ENCODE measurements around the gene PEX11G. TPM values are rescaled to one million over a fixed set of nuclear protein-coding genes. Genes with fewer than 3 reads are reported as not detected.

Gene PEX11G
- total RNA-seq, 4 donors from 2014 or later = 0.51 to 1.4 (median 1.1) TPM; not detected in 1

DNA sequence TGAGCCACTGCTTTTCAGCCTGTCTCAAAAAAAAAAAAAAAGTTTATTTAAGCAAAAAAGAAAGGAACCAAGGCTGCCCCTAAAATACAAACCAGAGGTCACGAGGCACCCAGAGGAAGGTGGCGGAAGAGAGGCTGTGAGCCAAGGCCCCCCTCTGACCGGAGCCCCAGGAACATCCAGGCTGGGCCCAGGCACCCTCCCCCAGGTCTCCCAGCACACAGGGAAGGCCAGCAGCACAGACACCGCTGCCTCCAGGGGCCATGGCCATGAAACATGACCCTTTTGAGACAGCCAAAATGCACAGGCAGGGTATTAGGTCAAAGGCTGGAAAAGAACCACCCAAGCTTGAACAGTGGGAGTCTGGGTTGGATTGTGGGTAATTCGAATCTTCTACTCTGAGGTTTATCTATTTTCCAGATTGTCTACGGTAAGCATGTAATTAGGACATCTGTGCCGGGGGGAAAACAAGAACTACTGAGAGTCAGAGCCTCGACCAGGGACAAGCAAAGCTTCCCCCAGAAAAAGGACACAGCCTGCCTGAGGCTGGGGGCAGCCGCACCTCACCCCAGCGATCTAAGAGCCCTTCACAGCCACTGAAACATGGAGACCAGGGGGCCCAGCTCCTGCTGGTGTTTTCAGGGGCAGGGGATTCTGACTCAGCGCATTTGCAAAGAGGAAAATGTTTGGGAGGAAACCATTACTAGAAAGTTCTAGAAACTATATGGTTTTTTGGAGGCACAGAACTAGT, 8.4 kb downstream of the PEX11G start:
- Histone ChIP-seq H3K4me3 (no peak overlapping the region), H3K27me3 (no peaks in the 10 kb centered on the region), H3K4me1 (peaks cover 0 to 6% of the 10 kb centered on the region in 2 donors), H3K27ac (peak overlapping the region in 3 of 4 donors; percentile 32 to 48 (median 32)), H3K36me3 (no peaks in the 10 kb centered on the region), H3K9me3 (no peaks in the 10 kb centered on the region)
- intact Hi-C loops (cut with DNase I; ENCODE audit: low total_unique reads) (no loop called here), in situ Hi-C loops (cut with MboI; ENCODE audit: low sequenced_read_pairs in 4 of 4) (no loop called here)
- DNase-seq (peak in 1 of 2 donors; percentile 21), ATAC-seq (peak in 1 of 2 donors; percentile 22)
- TF ChIP-seq POLR2A (IDR thresholded peaks at IDR 0.05) = no peak
- TF ChIP-seq, protein P1, sequence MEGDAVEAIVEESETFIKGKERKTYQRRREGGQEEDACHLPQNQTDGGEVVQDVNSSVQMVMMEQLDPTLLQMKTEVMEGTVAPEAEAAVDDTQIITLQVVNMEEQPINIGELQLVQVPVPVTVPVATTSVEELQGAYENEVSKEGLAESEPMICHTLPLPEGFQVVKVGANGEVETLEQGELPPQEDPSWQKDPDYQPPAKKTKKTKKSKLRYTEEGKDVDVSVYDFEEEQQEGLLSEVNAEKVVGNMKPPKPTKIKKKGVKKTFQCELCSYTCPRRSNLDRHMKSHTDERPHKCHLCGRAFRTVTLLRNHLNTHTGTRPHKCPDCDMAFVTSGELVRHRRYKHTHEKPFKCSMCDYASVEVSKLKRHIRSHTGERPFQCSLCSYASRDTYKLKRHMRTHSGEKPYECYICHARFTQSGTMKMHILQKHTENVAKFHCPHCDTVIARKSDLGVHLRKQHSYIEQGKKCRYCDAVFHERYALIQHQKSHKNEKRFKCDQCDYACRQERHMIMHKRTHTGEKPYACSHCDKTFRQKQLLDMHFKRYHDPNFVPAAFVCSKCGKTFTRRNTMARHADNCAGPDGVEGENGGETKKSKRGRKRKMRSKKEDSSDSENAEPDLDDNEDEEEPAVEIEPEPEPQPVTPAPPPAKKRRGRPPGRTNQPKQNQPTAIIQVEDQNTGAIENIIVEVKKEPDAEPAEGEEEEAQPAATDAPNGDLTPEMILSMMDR (IDR thresholded peaks at IDR 0.05 in 4 of 5, conservative IDR thresholded peaks at IDR 0.05 in 1 of 5) = no peak

DNA sequence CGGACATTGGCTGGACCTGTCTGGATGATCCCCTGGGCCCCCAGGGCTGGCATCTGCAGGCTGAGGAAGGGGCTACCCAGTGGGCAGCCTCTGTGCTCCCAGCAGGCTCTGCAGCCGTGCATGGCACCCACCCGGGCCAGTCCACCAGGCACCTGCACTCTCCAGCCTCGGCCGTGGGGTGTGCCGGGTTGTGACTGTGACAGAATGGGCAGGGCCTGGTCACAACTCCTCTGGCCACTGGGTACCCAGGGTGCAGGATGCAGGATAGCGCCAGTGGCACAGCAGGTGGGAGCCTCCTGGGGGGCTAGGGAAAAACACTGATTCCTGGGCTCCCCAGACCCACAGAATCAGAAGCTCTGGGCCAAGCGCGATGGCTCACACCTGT, 10.0 kb downstream of the PEX11G start:
- DNase-seq = no peak
- ATAC-seq = no peak
- in situ Hi-C loops (cut with MboI; ENCODE audit: low sequenced_read_pairs in 4 of 4) = no loop called here
- intact Hi-C loops (cut with DNase I; ENCODE audit: low total_unique reads) = no loop called here
- Histone ChIP-seq H3K27ac (no peak overlapping the region), H3K4me3 (no peak overlapping the region), H3K36me3 (no peaks in the 10 kb centered on the region), H3K27me3 (no peaks in the 10 kb centered on the region), H3K4me1 (peaks cover 0 to 6% of the 10 kb centered on the region in 2 donors), H3K9me3 (no peaks in the 10 kb centered on the region)
- TF ChIP-seq, protein P1 (IDR thresholded peaks at IDR 0.05 in 4 of 5, conservative IDR thresholded peaks at IDR 0.05 in 1 of 5) = no peak
- no peak for TF ChIP-seq POLR2A (IDR thresholded peaks at IDR 0.05)

DNA sequence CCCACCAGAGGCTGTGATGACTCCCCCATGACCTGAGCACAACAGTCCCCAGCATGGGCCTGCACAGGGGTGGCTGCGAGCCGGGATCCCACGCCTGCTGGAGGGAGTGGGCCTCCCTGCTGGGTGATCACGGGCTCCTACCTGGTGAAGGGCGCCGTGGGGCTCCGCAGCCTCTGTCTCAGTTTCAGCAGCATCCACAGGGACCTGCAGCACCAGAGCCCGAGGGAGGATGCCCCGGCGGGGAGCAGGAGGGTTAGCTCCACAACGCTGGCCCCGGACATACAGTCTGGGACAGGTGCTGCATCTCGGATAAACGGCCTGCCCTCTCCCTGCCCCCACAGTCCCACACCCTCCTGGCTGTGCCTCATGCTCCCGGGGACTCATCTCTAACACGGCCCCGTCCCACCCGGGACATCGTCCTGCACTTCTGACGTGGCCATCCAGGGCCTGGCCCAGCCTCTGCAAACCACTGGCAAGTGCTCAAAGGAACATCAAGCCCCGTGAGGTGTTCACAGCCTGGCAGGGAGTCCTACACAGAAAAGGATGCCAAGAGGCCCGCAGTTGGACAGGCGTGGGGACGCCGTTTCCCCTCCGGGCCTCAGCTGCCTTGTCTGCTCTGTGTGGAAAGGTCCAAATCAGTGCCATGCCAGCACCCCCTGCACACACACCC, 10.5 kb downstream of the PEX11G start:
- DNase-seq (no peak), ATAC-seq (no peak)
- in situ Hi-C loops (cut with MboI; ENCODE audit: low sequenced_read_pairs in 4 of 4) = no loop called here
- intact Hi-C loops (cut with DNase I; ENCODE audit: low total_unique reads) = no loop called here
- Histone ChIP-seq H3K36me3 (no peaks in the 10 kb centered on the region), H3K27me3 (no peaks in the 10 kb centered on the region), H3K4me3 (no peak overlapping the region), H3K9me3 (no peaks in the 10 kb centered on the region), H3K27ac (no peak overlapping the region), H3K4me1 (peaks cover 0 to 6% of the 10 kb centered on the region in 2 donors)
- TF ChIP-seq POLR2A (IDR thresholded peaks at IDR 0.05) = no peak
- TF ChIP-seq, protein P1 (IDR thresholded peaks at IDR 0.05 in 4 of 5, conservative IDR thresholded peaks at IDR 0.05 in 1 of 5) = no peak

DNA sequence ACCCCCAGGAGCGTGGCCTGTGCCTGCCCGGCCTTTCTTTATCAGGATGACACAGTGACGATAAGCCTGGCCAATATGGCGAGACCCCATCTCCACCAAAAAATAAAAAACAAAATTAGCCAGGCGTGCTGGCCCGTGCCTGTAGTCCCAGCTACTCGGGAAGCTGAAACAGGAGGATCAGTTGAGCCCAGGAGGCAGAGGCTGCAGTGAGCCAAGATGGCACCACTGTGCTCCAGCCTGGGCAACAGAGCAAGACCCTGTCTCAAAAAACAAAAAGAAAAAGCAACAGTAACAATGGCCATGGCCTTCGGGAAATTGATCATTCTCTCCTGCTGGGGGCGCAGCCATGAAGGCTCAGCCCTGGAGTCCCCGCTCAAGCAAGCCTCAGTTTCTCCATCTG, 11.1 kb downstream of the PEX11G start:
- peaks cover 0 to 6% of the 10 kb centered on the region in 2 donors for H3K4me1 ChIP-seq
- no peak overlapping the region for H3K4me3 ChIP-seq
- H3K27ac ChIP-seq = no peak overlapping the region
- intact Hi-C loops (cut with DNase I; ENCODE audit: low total_unique reads) = no loop called here
- H3K9me3 ChIP-seq = no peaks in the 10 kb centered on the region
- in situ Hi-C loops (cut with MboI; ENCODE audit: low sequenced_read_pairs in 4 of 4) = no loop called here
- no peaks in the 10 kb centered on the region for H3K27me3 ChIP-seq
- H3K36me3 ChIP-seq = no peaks in the 10 kb centered on the region
- TF ChIP-seq, protein P1 (IDR thresholded peaks at IDR 0.05 in 4 of 5, conservative IDR thresholded peaks at IDR 0.05 in 1 of 5) = no peak
- no peak for TF ChIP-seq POLR2A (IDR thresholded peaks at IDR 0.05)
- no peak for DNase-seq
- ATAC-seq = no peak

All from gastrocnemius medialis (tissue), 4 donors.